ENCODE data around the gene C1QTNF2.

The C1QTNF2 gene

DNA sequence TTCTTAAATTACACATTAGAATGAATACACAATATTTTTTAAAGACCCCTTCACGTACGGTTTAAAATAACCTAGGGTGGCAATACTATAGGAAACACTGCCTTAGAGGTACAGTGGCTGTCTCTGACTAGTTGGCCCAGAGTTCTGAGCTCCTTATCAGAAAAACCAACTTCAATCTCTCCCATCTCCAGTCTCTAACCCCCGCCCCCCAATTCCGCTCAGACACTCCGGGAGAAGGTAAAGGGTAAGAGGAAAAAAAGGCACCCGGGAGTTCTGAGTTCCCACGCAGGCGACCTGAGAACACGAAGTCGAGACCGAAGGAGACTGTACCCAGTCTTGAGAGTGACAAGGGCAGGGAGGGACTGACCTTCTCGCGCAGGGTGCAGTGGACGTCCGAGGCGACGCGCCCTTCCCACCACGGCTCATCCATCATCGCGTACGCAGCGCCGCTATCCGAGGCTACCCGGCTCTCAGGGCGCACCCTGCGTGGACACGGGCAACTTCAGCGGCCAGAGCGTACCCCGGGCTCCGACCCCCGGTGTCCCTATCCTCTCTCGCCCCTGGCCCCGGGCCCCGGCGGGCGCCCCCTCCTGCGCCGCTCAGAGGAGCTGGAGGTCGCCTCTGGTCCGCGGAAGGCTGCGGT is 58.8 kb downstream of the C1QTNF2 start:
- Histone ChIP-seq H2BK5ac (ENCODE audit: low read length) (peak overlapping the region; percentile 84), H3K79me1 (ENCODE audit: low read depth, low read length) (peaks cover 4% of the 10 kb centered on the region), H2BK15ac (ENCODE audit: low read length) (peak overlapping the region; percentile 76), H3K4me3 (ENCODE audit: low read length in 2 of 2) (peak overlapping the region; percentile 92 to 97), H4K91ac (ENCODE audit: low read depth, low read length, poor library complexity) (no peak overlapping the region), H2BK12ac (ENCODE audit: low read length) (peak overlapping the region; percentile 30), H3K36me3 (replicated peaks in 1 of 2; ENCODE audit: control insufficient read depth in 2 of 2, insufficient read depth in 2 of 2, low read length in 2 of 2) (peaks cover 12 to 39% of the 10 kb centered on the region in 2 donors), H2BK120ac (ENCODE audit: low read depth, low read length) (no peak overlapping the region), H3K18ac (ENCODE audit: low read length) (peak overlapping the region; percentile 100), H3K4ac (ENCODE audit: low read length) (no peak overlapping the region), H3K4me1 (ENCODE audit: control insufficient read depth in 2 of 2, insufficient read depth in 1 of 2, low read depth in 1 of 2, low read length in 2 of 2) (peaks cover 4 to 10% of the 10 kb centered on the region in 2 donors), H3K27ac (replicated peaks; ENCODE audit: low read length) (peak overlapping the region; percentile 64), H3K4me2 (ENCODE audit: insufficient read depth, low read length, poor library complexity, severe bottlenecking) (peak overlapping the region; percentile 64), H3K23ac (ENCODE audit: low read depth, low read length, poor library complexity) (peak overlapping the region; percentile 90), H3K27me3 (ENCODE audit: control insufficient read depth in 3 of 3, insufficient read depth in 3 of 3, low read depth in 1 of 3, low read length in 3 of 3) (no peaks in the 10 kb centered on the region), H4K8ac (ENCODE audit: low read depth, low read length) (no peak overlapping the region), H3K14ac (ENCODE audit: low read length) (peak overlapping the region; percentile 85), H2AFZ (ENCODE audit: low read length) (peak overlapping the region; percentile 99), H3K9ac (ENCODE audit: low read depth, low read length, poor library complexity) (peak overlapping the region; percentile 98), H2AK5ac (ENCODE audit: low read depth, low read length) (peak overlapping the region; percentile 23), H3K9me3 (replicated peaks in 1 of 2; ENCODE audit: control insufficient read depth in 2 of 2, insufficient read depth in 1 of 2, low read depth in 1 of 2, low read length in 2 of 2) (no peaks in the 10 kb centered on the region)
- DNase-seq (ENCODE audit: low spot score), result no peak
- no CpG with 5 or more reads among the region's 45 CpGs for WGBS, 2 donors (ENCODE audit: extremely low coverage in 2 of 2, insufficient read length in 2 of 2, insufficient replicate concordance in 1 of 2)

DNA sequence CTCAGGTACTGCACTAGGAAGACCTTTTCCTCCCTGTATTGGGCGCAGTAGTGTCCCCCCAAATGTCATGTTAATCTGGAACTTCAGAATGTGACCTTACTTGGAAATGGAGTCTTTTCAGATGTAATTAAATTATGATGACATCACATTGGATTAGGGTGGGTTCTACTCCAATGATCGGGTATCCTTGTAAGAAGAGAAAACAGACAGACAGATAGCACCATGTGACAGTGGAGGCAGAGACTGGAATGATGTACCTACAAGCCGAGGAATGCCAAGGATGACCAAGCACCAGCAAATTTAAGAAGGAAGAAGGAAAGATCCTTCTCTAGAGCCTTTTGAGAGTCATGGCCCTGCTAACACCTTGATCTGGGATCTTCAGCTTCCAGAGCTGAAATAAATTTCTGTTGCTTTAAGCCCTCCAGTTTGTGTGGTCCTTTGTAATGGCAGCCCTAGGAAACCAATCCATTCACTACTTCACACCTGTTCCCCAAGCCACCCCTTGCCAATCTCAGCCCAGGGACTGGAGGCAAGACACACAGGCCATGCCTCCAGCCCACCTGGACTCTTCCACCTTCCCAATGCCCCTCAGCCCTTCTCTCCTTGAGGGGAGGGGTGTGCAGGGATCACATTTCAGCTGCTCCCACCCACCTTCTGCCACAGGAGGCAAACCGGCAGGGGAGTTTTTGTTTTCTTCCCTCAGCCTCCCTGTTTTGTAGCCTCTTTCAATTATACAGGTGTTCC is 59.7 kb downstream of the C1QTNF2 start:
- H3K4me2 ChIP-seq (ENCODE audit: insufficient read depth, low read length, poor library complexity, severe bottlenecking), result no peak overlapping the region

DNA sequence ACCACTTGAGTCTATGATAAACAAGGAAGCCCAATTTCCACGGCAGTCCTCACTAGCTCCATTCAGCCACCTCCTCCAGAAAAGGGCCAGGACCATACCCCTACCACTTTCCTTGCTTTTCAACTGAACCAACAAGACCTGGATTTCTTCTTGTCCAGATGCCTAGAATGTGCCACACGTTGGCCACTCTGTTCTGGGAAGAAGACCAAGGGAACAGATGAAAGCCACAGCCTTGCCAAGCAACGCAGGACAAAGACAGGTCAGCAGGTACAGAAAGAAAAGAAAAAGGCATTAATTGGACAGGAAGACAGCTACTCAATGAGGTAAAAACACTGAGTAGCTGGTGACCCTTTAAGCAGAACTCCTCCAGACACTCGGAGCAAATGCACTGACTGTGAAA is 60.3 kb downstream of the C1QTNF2 start:
- DNase-seq (ENCODE audit: low spot score), result no peak
- Histone ChIP-seq H3K4me1 (ENCODE audit: control insufficient read depth in 2 of 2, insufficient read depth in 1 of 2, low read depth in 1 of 2, low read length in 2 of 2) (peaks cover 4 to 8% of the 10 kb centered on the region in 2 donors), H3K79me1 (ENCODE audit: low read depth, low read length) (peaks cover 4% of the 10 kb centered on the region), H3K27me3 (ENCODE audit: control insufficient read depth in 3 of 3, insufficient read depth in 3 of 3, low read depth in 1 of 3, low read length in 3 of 3) (no peaks in the 10 kb centered on the region), H2AFZ (ENCODE audit: low read length) (no peak overlapping the region), H4K8ac (ENCODE audit: low read depth, low read length) (no peak overlapping the region), H3K14ac (ENCODE audit: low read length) (no peak overlapping the region), H3K9me3 (replicated peaks in 1 of 2; ENCODE audit: control insufficient read depth in 2 of 2, insufficient read depth in 1 of 2, low read depth in 1 of 2, low read length in 2 of 2) (no peaks in the 10 kb centered on the region), H2BK15ac (ENCODE audit: low read length) (no peak overlapping the region), H3K27ac (replicated peaks; ENCODE audit: low read length) (no peak overlapping the region), H2BK120ac (ENCODE audit: low read depth, low read length) (no peak overlapping the region), H2BK5ac (ENCODE audit: low read length) (no peak overlapping the region), H3K4me3 (ENCODE audit: low read length in 2 of 2) (no peak overlapping the region), H3K36me3 (replicated peaks in 1 of 2; ENCODE audit: control insufficient read depth in 2 of 2, insufficient read depth in 2 of 2, low read length in 2 of 2) (peaks cover 12 to 53% of the 10 kb centered on the region in 2 donors), H3K4ac (ENCODE audit: low read length) (no peak overlapping the region), H3K4me2 (ENCODE audit: insufficient read depth, low read length, poor library complexity, severe bottlenecking) (no peak overlapping the region), H4K91ac (ENCODE audit: low read depth, low read length, poor library complexity) (no peak overlapping the region), H2AK5ac (ENCODE audit: low read depth, low read length) (no peak overlapping the region), H3K23ac (ENCODE audit: low read depth, low read length, poor library complexity) (no peak overlapping the region), H2BK12ac (ENCODE audit: low read length) (no peak overlapping the region), H3K9ac (ENCODE audit: low read depth, low read length, poor library complexity) (no peak overlapping the region), H3K18ac (ENCODE audit: low read length) (no peak overlapping the region)
- no CpG with 5 or more reads among the region's 4 CpGs for WGBS, 2 donors (ENCODE audit: extremely low coverage in 2 of 2, insufficient read length in 2 of 2, insufficient replicate concordance in 1 of 2)

More for the DNA sequence above, 59.7 kb downstream of the C1QTNF2 start:
- Histone ChIP-seq H2AK5ac (ENCODE audit: low read depth, low read length) (no peak overlapping the region), H3K79me1 (ENCODE audit: low read depth, low read length) (peaks cover 4% of the 10 kb centered on the region), H2BK120ac (ENCODE audit: low read depth, low read length) (no peak overlapping the region), H3K4me3 (ENCODE audit: low read length in 2 of 2) (peak overlapping the region; percentile 71 to 92), H3K4ac (ENCODE audit: low read length) (no peak overlapping the region), H3K27ac (replicated peaks; ENCODE audit: low read length) (no peak overlapping the region), H2BK12ac (ENCODE audit: low read length) (no peak overlapping the region), H2BK5ac (ENCODE audit: low read length) (no peak overlapping the region), H3K14ac (ENCODE audit: low read length) (no peak overlapping the region), H3K18ac (ENCODE audit: low read length) (no peak overlapping the region), H3K36me3 (replicated peaks in 1 of 2; ENCODE audit: control insufficient read depth in 2 of 2, insufficient read depth in 2 of 2, low read length in 2 of 2) (peaks cover 12 to 47% of the 10 kb centered on the region in 2 donors), H4K91ac (ENCODE audit: low read depth, low read length, poor library complexity) (no peak overlapping the region), H3K9ac (ENCODE audit: low read depth, low read length, poor library complexity) (no peak overlapping the region), H3K9me3 (replicated peaks in 1 of 2; ENCODE audit: control insufficient read depth in 2 of 2, insufficient read depth in 1 of 2, low read depth in 1 of 2, low read length in 2 of 2) (no peaks in the 10 kb centered on the region), H3K27me3 (ENCODE audit: control insufficient read depth in 3 of 3, insufficient read depth in 3 of 3, low read depth in 1 of 3, low read length in 3 of 3) (no peaks in the 10 kb centered on the region), H3K4me1 (ENCODE audit: control insufficient read depth in 2 of 2, insufficient read depth in 1 of 2, low read depth in 1 of 2, low read length in 2 of 2) (peaks cover 4 to 8% of the 10 kb centered on the region in 2 donors), H2BK15ac (ENCODE audit: low read length) (no peak overlapping the region), H4K8ac (ENCODE audit: low read depth, low read length) (no peak overlapping the region), H2AFZ (ENCODE audit: low read length) (no peak overlapping the region), H3K23ac (ENCODE audit: low read depth, low read length, poor library complexity) (no peak overlapping the region)
- no peak for DNase-seq (ENCODE audit: low spot score)
- WGBS, 2 donors (ENCODE audit: extremely low coverage in 2 of 2, insufficient read length in 2 of 2, insufficient replicate concordance in 1 of 2), result no CpG with 5 or more reads among the region's 4 CpGs

DNA sequence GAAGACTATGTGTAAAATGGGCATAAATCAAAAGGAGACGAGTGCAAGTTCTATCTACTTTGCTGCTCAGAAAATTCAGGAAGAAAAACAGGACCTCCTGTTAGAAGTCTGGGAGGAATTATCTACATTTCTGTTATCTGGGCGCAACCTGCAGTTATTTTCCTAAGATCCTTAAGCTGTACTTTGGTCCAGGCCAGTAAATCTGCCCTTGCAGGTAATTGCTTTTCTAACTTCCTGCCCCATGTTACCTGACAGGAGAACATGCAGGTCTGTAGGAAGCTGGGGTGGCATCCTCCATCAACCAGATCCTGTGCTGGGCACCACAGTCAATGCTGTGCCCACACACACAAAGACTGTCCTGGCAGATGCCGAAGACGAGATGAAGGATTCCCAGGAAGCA is 63.7 kb downstream of the C1QTNF2 start:
- Histone ChIP-seq H3K4ac (ENCODE audit: low read length) (no peak overlapping the region), H2BK12ac (ENCODE audit: low read length) (no peak overlapping the region), H3K18ac (ENCODE audit: low read length) (no peak overlapping the region), H3K9ac (ENCODE audit: low read depth, low read length, poor library complexity) (no peak overlapping the region), H3K4me1 (ENCODE audit: control insufficient read depth in 2 of 2, insufficient read depth in 1 of 2, low read depth in 1 of 2, low read length in 2 of 2) (peaks cover 3 to 8% of the 10 kb centered on the region in 2 donors), H3K27ac (replicated peaks; ENCODE audit: low read length) (no peak overlapping the region), H2BK15ac (ENCODE audit: low read length) (no peak overlapping the region), H3K27me3 (ENCODE audit: control insufficient read depth in 3 of 3, insufficient read depth in 3 of 3, low read depth in 1 of 3, low read length in 3 of 3) (no peaks in the 10 kb centered on the region), H3K23ac (ENCODE audit: low read depth, low read length, poor library complexity) (no peak overlapping the region), H3K4me3 (ENCODE audit: low read length in 2 of 2) (no peak overlapping the region), H3K4me2 (ENCODE audit: insufficient read depth, low read length, poor library complexity, severe bottlenecking) (no peak overlapping the region), H4K8ac (ENCODE audit: low read depth, low read length) (no peak overlapping the region), H2BK5ac (ENCODE audit: low read length) (no peak overlapping the region), H2AK5ac (ENCODE audit: low read depth, low read length) (no peak overlapping the region), H3K14ac (ENCODE audit: low read length) (no peak overlapping the region), H3K9me3 (replicated peaks in 1 of 2; ENCODE audit: control insufficient read depth in 2 of 2, insufficient read depth in 1 of 2, low read depth in 1 of 2, low read length in 2 of 2) (no peaks in the 10 kb centered on the region), H3K36me3 (replicated peaks in 1 of 2; ENCODE audit: control insufficient read depth in 2 of 2, insufficient read depth in 2 of 2, low read length in 2 of 2) (peaks cover 19 to 78% of the 10 kb centered on the region in 2 donors), H2BK120ac (ENCODE audit: low read depth, low read length) (no peak overlapping the region), H3K79me1 (ENCODE audit: low read depth, low read length) (peaks cover 4% of the 10 kb centered on the region), H4K91ac (ENCODE audit: low read depth, low read length, poor library complexity) (no peak overlapping the region), H2AFZ (ENCODE audit: low read length) (no peak overlapping the region)
- no peak for DNase-seq (ENCODE audit: low spot score)
- no CpG with 5 or more reads among the region's 4 CpGs for WGBS, 2 donors (ENCODE audit: extremely low coverage in 2 of 2, insufficient read length in 2 of 2, insufficient replicate concordance in 1 of 2)
